GM18502 (cell line): Measurements from ENCODE around the gene DUSP7.

Source experiments
- ATAC-seq: cut with Tn5 transposase; IDR thresholded peaks from one replicate; pipeline ENCODE4 v1.9.1; 2021; ENCODE audit warnings: mild to moderate bottlenecking; ENCODE audit not compliant: unreplicated experiment, poor library complexity

Gene DUSP7

DNA sequence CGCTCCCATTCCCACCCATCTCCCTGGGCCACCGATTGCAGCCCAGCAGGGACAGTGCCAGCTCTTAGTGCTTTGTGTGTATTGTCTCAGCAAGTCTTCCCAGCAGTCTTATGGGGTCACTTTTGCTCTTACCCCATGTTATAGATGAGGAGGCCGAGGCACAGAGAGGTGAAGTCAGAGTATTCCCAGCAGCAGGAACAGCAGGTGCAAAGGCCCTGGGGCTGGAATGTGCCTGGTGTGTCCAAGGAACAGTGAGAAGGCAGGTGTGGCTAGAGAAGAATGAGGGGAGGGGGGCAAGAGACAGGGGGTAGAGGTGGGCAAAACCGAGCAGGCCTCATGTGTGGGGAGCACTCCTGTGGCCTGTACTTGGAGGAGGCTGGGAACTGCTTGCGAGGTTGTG, 12.8 kb upstream of the DUSP7 start:
- no peak for ATAC-seq

DNA sequence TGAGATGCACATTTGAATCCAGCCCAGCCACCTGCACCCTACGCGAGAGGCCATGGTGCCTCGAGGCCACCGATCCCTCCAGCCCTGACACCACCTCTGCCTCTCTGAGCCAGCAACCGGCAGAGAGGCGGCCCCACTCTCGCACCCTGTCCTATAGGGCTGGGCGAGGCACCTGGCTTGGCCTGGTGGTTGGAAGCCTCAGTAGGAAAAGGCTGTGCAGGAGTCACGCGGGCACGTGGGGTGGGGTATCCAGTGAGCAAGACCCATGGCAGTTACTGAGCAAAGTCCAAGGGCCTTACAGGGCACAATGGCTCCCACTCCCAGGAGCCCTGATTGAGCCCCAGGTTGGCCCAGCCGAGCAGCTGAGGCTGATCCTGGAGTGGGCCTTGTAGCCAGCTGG, 12.4 kb upstream of the DUSP7 start:
- ATAC-seq: no peak

DNA sequence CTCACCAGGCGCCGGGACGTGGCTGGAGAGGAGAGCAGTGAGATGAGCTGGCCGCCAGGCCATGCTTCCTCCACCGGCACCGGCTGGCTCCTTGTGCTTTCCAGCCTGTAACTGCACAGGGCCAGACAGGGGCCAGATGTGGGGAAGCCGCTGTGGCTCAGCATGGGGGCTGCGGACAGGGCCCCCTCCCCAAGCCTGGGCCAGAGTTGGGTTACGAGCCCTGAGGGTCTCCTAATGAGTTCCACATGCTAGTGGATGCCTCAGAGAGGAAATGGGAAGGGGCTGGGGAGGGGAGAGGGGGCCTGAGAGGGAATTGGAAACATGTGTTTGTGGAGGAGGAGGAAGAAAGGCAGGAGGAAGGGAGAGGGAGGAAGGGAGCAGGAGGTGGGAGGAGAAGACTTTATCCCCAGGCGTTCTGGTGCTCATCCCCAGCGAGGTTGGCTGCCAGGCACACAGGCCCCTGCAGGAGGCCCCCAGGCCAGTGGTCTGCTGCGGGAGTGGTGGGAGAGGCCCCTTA, 11.7 kb upstream of the DUSP7 start:
- ATAC-seq: no peak

DNA sequence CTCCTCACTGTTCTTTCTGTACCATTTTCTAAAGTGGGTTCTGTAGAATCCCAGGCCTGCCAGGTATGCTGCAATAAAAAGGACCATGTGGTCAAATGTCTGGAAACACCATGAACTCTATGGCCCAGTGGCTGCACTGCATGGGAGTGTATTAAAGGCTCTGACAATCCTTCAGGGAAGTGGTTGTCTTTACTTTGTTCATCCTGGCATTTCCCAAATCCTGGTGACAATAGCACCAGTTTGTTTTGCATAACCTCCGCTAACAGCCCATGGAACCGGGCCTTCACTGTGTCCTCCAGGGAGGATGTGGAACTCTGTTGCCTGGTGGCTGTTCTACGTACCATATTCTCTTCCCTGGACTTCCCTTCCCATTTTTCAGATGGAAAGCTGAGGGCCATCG, 11.2 kb upstream of the DUSP7 start:
- no peak for ATAC-seq

DNA sequence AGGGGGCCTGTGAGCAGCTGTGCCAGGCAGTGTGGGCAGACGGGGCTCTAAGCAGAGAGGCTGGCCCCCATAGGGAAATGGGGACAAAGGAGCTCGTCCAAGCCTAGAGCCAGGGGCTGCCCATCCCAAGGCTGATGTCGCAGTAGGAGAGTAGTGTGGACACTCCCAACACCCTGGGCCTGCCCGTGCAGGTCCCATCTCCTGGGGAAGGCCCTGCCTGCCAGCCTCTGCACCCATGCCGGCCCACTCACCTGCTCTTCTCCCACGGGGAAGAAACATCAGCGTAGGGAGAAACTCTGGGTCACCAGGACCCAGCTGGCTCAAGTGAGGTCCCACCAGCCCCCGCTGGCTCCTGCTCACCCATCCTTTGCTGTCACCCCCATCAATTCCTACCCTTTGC, 10.7 kb upstream of the DUSP7 start:
- ATAC-seq: no peak

DNA sequence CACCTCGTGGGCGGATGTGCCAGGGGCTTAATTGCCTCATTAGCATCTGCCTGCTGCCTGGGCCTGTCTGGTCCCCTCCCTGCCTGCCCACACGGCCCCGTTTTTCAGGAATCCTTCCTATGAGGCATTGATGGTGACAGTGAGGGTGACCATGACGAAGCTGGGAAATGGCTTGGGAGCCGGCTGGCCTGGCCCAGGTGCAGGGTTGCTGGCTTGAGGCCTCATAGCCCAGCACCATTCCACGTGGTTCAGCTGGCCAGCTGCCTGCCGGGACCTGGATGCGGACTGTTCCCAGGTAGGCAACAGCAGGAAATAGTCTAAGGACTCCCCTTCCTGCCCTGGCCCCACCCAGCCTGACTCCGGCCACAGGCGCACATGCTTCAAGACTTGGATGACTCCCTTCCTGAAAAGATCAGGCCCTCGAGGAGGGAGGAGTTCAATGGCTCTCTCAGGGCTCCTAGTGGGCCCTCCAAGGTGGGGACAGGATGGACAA, 8.9 kb upstream of the DUSP7 start:
- no peak for ATAC-seq

DNA sequence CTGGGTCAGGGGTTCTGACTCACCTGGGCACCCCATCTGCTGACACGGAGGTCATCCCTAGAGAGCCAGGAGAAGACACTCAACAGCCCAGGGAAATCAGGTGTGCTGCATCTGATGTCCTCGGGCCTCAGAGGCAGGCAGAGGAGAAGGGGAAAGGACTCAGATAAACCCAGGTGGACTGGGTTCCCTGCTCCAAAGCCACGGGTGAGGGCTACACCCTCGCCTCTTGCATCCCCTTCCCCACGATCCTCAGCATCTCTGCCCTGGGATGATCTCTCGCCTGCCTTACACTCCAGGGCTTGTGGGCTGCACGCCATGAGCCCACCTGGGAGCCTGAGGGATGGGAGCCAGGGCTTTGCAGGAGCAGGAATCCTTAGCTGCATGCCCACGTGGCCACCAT, 8.2 kb upstream of the DUSP7 start:
- ATAC-seq: no peak

DNA sequence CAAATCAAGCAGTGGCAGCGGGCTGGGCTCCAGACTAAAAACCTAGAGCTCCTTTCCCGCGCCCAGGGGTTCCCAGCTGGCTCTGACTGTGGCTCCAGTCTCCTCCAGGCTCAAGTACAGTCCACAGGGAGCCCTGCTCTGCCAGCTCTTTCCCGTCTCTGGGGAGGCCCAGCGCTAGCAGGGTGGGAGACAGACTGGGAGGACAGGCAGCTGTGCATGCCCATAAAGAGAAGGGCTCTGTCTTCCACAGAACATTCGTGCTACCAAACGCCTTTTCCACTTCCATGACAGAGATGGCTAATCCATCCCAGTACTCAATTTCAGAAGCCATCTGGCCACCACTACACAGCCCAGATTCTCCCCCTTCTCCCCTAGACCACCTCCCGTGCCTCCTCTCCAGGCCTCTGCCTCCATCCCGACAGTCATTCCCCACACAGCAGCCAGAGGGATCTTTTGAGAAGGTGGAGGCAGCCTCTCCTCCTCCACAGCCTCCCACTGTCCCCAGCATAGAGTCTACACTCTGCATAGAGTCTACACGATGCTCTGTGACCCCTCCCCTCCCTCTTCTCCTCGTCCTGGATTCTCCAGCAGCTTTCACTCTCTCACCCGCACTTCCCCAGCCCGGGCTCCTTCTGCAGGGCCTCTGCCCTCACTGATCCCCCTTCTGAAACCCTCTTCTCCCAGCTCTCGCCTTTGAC, 6.8 kb upstream of the DUSP7 start:
- ATAC-seq: no peak

DNA sequence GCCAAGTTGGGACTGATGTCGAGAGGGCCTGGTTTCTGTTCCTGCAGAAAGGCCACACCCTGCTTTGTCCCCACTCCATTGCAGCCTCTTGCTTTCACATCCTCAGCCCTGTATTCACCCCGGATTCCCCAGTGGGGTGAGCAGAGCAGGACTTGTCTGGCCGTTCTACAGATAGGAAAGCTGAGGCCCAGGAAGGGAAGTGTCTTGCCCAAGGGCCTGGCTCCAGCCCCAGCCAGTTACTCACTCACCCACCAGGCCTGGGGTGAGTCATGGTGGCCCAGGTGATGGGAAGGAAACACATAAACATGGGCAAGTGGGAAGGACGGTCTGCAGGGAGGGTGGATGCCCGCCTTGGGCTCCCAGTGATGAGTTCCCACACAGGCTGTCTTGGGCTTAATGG, 6.1 kb upstream of the DUSP7 start:
- ATAC-seq: no peak

DNA sequence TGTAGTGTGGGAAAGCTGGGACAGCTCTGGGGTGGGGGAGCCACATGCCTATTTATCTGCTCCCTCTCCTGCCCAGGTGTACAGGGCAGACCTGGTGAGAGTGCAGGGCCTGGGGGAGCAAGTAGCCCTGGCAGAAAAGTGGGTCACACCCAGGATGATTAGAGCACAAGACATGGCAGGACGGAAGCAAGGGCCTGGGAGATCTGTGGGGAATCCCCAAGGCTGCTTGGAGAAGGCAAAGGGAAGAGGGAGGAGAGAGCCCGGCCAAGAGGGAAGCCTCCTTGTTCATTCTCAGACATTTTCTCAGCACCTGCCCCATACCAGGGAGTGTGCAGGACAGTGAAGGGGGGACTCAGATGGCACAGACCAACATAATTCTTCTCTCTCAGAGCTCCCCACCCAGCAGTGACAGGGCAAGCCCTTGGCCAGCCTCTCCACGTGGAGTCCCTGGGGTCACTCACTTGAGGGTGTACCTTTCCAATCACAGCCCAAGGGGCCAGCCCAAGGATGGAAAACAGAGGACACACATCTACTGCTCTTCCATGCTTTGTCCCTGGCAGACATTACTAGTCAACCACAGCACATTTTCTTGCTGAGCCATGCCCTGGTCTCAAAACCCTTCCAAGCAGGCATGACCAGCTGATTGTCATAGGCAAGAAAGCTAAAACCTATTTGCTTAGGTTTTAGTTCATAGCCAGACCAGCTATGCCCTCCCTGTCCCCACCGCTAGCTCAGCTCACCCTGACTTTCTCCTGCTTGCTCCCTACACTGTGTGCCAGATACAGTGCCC, 4.9 kb upstream of the DUSP7 start:
- ATAC-seq: no peak

DNA sequence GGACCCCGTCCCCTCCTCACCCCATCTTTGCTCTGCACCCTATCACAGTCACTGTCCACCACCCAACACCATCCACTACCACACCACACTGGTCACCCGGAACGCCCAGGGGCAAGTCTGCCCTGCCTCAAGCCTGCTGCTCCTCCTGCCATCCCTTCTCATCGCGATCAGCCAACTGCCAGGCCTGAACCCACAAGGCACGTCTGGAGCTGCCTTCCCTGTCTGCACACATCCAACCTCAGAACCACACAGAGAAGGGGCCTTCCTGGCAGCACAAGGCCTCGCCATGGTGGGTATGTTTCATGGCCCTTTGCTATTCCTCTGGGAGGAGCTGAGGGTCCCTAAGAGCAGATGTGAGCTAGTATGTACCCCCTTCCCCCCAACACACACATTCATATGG, 3.4 kb upstream of the DUSP7 start:
- no peak for ATAC-seq

DNA sequence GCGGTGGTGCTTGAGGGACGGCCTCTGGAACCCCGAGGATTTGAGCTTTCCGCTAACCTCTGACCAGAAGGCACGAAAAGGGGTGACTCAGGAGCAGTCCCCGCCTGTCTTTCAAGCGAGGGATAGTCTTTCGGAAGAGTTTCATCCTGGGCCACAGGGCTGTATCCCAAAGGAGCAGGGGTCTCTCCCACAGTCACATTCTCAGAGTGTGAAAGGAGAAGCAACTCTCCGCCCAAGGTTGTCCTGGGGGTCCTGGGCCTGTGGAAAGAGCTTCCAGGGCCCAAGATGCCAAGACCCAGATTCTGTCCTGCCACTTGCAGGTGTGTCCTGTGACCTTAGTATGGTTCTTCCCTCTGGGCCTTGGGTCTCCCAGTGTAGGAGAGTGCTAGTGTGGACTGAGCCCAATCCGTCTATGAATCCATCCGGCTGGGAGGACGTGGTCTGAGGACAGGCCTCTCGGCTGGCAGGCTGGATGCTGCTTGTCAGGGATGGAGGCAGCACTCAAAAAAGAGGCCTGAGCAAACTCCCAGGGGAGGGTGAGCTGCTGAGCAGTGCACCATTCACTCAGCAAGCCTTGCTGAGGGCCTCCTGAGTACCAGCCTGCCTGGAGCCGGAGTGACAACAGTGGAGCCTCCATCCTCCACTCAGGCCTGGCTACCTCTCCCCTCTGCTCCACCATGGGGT, 1.6 kb upstream of the DUSP7 start:
- ATAC-seq: no peak

DNA sequence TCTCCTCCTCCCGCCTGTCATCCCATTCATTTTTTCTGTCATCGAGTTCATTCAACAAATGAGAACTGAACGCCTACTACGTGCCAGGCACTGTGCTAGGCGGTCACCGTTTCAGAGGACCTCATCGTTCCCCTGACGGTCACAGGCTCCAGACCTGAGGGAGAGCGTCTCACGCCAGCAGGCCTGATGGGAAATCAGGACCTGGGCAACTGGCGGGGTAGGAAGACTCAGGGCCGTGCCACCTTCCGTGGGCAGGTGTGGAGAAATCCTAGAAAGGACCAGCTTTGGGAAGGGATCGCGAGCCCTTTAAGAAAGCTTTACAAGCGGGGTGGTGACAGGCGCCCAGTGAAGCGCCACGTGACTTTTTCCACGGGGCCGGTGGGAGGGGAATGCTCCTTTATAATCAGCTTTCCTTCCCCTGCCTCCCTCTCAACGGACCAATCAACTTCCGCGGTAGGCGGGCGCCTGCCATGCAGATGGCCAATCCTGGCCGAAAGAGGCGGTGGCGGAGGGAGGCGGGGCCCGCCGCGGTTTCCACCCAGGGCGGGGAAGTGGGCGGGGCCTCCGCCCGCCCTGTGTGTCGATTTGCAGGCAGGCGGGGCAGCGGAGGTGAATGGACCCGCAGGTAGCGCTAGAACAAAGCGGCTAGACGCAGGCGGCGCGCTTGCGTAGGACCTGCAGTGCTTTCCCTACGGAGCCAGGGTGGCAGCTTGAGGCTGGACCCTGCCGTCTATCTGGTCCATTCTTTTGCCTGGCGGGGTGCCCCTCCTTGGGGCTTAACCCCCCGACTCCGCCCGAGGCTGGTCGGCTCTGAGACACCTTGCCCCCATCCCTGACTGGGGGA, 819 bp upstream of the DUSP7 start:
- ATAC-seq: peak; percentile 80

DNA sequence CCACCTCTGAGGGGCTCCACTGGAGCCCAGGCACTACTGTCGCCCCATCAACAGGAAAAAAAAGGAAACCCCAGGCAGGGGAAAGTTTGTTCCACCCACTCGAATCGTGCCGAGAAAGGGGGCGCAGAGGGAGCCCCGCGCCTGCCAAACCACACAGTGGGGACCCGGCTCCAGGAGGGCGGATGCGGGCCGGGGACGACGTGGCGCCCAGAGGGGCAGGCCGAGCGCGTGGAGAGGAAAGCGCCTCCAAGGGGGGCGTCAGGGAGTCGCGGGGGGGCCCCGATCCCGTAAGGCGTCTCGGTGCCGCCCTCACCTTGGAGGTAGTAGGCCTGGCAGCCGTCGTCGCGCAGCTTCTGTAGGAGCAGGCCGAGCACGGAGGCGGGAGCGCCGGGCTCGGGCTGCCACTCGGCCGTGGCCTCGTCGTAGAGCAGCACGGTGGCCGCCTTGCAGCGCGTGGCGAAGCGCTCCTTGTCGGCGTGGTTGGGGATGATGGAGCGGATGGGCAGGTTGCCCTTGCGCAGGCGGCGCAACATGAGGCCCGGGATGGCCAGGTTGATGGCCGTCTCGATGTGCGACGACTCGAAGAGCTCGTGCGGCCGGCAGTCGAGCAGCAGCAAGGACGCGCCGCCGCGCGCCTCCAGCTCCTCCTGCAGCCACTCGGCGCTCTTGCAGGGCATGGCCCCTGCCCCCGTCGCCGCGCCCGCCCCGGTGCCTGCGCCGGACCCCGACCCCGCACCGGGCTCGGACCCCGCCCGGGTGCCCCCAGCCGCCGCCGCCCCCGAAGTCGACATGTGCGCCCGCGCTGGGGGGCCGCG, 627 bp downstream of the DUSP7 start:
- peak; percentile 13 for ATAC-seq

DNA sequence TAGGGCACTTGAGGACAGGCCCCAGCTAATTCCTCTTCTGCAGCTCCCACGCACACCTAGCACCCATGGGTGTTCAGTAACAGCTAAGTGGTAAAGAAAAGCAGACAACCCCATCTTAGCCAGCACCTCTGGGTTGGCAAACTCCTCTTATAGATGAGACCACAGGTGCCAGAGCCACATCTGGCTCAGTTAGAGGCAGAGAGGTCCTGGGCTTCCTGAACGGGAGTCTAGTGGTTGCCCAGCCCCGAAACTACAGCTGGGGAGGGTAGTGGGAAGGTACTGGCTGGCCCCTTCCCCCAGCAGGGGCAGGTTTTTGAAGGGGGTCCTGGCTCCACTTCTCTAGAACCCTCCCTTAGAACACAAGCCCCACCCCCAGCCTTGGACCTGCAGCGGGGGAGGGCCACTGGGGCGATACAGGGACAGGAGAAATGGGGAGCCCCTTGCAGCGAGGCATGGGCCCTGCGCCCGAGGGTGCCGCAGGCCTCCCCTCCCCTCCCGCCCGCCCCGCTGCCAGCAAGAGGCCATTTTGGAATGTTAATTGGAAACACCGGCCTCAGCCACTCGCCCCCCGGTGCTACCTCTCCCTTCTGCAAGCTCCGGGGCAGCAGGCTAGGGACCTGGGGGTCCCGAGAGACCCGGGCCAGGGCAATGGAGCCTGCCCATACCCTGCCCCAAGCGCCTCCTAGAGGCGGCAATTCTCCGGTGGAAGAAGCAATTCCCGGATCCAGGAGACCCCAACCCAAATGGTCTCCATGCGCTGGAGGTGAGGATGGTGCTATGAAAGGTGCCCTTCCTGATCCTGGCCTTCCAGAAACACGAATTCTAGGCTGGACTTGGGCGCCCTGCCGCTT, 1.5 kb downstream of the DUSP7 start:
- no peak for ATAC-seq

DNA sequence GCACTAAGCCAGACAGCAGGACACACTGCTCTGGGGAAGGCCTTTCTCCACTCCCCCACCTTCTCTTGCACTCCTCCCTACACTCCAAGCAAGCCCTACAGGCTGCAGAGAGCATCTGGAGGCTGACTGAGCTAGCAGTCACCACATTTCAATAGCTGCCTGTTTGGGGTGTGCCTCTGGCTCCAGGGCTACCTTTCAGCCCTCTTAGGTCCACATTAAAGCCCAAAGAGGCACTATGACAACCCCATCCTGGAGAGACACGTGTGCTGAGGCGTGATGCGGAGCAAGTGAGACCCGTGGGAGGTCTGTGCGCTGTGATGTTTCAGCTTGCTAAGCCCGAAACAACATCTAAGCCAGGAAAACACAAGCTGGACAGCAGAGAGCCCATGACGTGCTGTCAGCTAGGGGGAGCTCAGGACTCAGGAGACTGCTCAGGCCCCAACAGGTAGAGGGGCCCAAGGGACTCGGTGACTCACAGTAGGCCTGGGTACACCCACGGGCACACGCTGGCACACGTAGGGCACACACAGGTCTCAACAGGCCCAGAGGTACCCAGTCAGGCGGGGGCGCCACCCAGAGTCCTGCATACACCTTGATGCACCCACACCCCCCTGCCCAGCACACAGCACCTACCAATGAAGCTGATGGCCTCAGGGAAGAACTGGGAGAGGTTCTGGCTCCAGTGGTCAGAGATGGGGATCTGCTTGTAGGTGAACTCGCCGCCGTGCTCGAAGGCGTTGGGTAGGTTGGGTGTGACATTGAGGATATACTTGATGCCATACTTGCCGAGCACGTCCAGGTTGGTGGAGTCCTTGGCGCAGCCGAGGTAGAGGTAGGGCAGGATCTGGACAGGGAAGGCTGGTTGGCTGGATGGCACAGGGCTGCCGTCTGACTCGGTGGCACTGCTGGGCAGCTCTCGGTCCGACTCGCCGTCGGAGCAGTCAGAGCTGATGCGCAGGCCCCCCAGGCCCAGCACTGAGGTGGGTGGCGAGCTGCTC, 2.8 kb downstream of the DUSP7 start:
- no peak for ATAC-seq

DNA sequence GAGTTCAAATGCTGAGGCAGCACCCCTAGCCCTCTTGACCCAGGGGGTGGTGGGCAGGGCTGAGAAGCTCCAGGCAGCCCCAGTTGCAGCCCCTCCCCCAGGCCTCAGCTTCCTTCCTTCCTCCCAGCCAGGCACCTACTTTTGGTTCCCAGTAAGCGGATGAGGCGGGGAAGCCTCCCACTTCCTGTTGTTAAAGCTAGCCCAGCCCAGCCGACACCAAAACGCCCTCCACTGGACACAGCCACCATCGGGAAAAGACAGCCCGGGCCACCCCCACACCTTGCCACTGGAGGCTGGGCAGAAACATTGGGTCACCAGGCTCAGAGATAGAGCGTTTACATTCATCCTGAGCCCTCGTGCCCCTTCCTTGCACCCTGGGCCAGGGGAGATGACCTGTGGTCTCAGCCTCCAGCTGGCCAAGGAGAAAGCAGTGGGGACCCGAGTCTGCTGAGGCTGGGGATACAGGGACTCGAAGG, 3.5 kb downstream of the DUSP7 start:
- no peak for ATAC-seq
